Measurements from ENCODE around the gene NPC1L1. TPM values are rescaled to one million over a fixed set of nuclear protein-coding genes. Genes with fewer than 3 reads are reported as not detected.

The NPC1L1 gene
- polyA plus RNA-seq, 1 donor from 2014 or later: not detected

- H3K79me2 ChIP-seq (replicated peaks; ENCODE audit: insufficient read depth, low read length): peaks cover 31% of the 10 kb centered on the region
- no peaks in the 10 kb centered on the region for H4K20me1 ChIP-seq (ENCODE audit: insufficient read depth)
- H3K4me3 ChIP-seq (ENCODE audit: low read length): peak overlapping the region; percentile 84
- TF ChIP-seq TAF1 (IDR thresholded peaks at IDR 0.05; ENCODE audit: low read depth): no peak
- no peak for TF ChIP-seq POLR2AphosphoS5 (IDR thresholded peaks at IDR 0.05)
- TF ChIP-seq EP300 (conservative IDR thresholded peaks at IDR 0.05; ENCODE audit: poor library complexity, severe bottlenecking): no peak
- TF ChIP-seq EZH2 (IDR thresholded peaks at IDR 0.05; ENCODE audit: borderline replicate concordance, insufficient read depth, low read length, poor library complexity, severe bottlenecking): no peak
- no peak for TF ChIP-seq RAD21 (conservative IDR thresholded peaks at IDR 0.05)
- TF ChIP-seq REST (IDR thresholded peaks at IDR 0.05; ENCODE audit: borderline replicate concordance): no peak
- no peak for TF ChIP-seq SMC3 (conservative IDR thresholded peaks at IDR 0.05; ENCODE audit: poor library complexity)
- no peaks in the 10 kb centered on the region for H3K9me3 ChIP-seq (ENCODE audit: low read length)
- H3K36me3 ChIP-seq (ENCODE audit: insufficient read depth, low read length): no peaks in the 10 kb centered on the region
- H3K9me2 ChIP-seq (ENCODE audit: insufficient read depth, low read length): no peaks in the 10 kb centered on the region
- peak overlapping the region; percentile 79 for H2AFZ ChIP-seq (ENCODE audit: low read depth, low read length)
- H3K27ac ChIP-seq (ENCODE audit: low read length): peak overlapping the region; percentile 91
- H3K27me3 ChIP-seq (ENCODE audit: insufficient read depth, low read depth, low read length): peaks cover 6% of the 10 kb centered on the region
- peak overlapping the region; percentile 64 for H3K4me2 ChIP-seq (ENCODE audit: low read length)
- H3K9ac ChIP-seq (ENCODE audit: low read length): peak overlapping the region; percentile 88
- H3F3A ChIP-seq (ENCODE audit: insufficient read depth, low read length, poor library complexity, severe bottlenecking): no peaks in the 10 kb centered on the region
Observed at GRCh38 chr7:44491229-44491628, 49.9 kb downstream of the NPC1L1 start.

GRCh38 chr7:44490351-44491200 is 50.6 kb downstream of the NPC1L1 start, which contains the start of gene NUDCD3:
Gene NUDCD3, minus strand, starts transcription at chr7:44490658. Its CDS starts 58 bp downstream, at chr7:44490600.
- H3K9me2 ChIP-seq (ENCODE audit: insufficient read depth, low read length): no peaks in the 10 kb centered on the region
- H3F3A ChIP-seq (ENCODE audit: insufficient read depth, low read length, poor library complexity, severe bottlenecking): no peaks in the 10 kb centered on the region
- H3K4me2 ChIP-seq (ENCODE audit: low read length): peak within 1 kb of the TSS; percentile 91
- TF ChIP-seq TAF1 (IDR thresholded peaks at IDR 0.05; ENCODE audit: low read depth) (peak; percentile 85), EZH2 (IDR thresholded peaks at IDR 0.05; ENCODE audit: borderline replicate concordance, insufficient read depth, low read length, poor library complexity, severe bottlenecking) (no peak), REST (IDR thresholded peaks at IDR 0.05; ENCODE audit: borderline replicate concordance) (peak; percentile 71), SMC3 (conservative IDR thresholded peaks at IDR 0.05; ENCODE audit: poor library complexity) (peak; percentile 46), EP300 (conservative IDR thresholded peaks at IDR 0.05; ENCODE audit: poor library complexity, severe bottlenecking) (peak; percentile 2), RAD21 (conservative IDR thresholded peaks at IDR 0.05) (peak; percentile 46), CTCF (IDR thresholded peaks at IDR 0.05; ENCODE audit: poor library complexity, severe bottlenecking) (peak; percentile 61), POLR2AphosphoS5 (IDR thresholded peaks at IDR 0.05) (peak; percentile 53), MXI1 (conservative IDR thresholded peaks at IDR 0.05; ENCODE audit: poor library complexity, severe bottlenecking) (peak; percentile 96)
- peak within 1 kb of the TSS; percentile 91 for H3K27ac ChIP-seq (ENCODE audit: low read length)
- H3K36me3 ChIP-seq (ENCODE audit: insufficient read depth, low read length): no peaks in the 10 kb centered on the region
- no peaks in the 10 kb centered on the region for H3K9me3 ChIP-seq (ENCODE audit: low read length)
- H3K4me3 ChIP-seq (ENCODE audit: low read length): peak within 1 kb of the TSS; percentile 84
- H3K9ac ChIP-seq (ENCODE audit: low read length): peak within 1 kb of the TSS; percentile 88
- H4K20me1 ChIP-seq (ENCODE audit: insufficient read depth): no peaks in the 10 kb centered on the region
- peaks cover 37% of the 10 kb centered on the region for H3K79me2 ChIP-seq (replicated peaks; ENCODE audit: insufficient read depth, low read length)
- H3K27me3 ChIP-seq (ENCODE audit: insufficient read depth, low read depth, low read length): peaks cover 4% of the 10 kb centered on the region
- peak within 1 kb of the TSS; percentile 79 for H2AFZ ChIP-seq (ENCODE audit: low read depth, low read length)

All from neural cell (in vitro differentiated cells).